Transverse colon (tissue), 4 donors: Measurements from ENCODE around the gene PCSK6. TPM values are rescaled to one million over a fixed set of nuclear protein-coding genes. Genes with fewer than 3 reads are reported as not detected.

ENCODE experiments used
- DNase-seq: peaks from one replicate; pipeline ENCODE4 v3.0.0-alpha.2; 2019
- H3K27ac ChIP-seq, 4 donors: fragments of 200-600 bp; sonication (generic); 2 replicates each; pipeline ENCODE4 v1.5.1; 2016 to 2018; ENCODE audit warnings: inconsistent platforms in 4 of 4
- H3K27me3 ChIP-seq: fragments of 200-600 bp; sonication (generic); 2 replicates; pipeline ENCODE4 v1.5.1; 2017; ENCODE audit warnings: inconsistent platforms
- H3K36me3 ChIP-seq, 4 donors: fragments of 200-600 bp; sonication (generic); 2 replicates each; pipeline ENCODE4 v1.5.1; 2017 to 2019; ENCODE audit warnings: inconsistent platforms in 4 of 4
- H3K4me1 ChIP-seq, 4 donors: fragments of 200-600 bp; sonication (generic); 2 replicates each; pipeline ENCODE4 v1.5.1; 2017 to 2020; ENCODE audit warnings: inconsistent platforms in 4 of 4
- H3K4me3 ChIP-seq, 4 donors: fragments of 200-600 bp; sonication (generic); 1 replicate in 1 of 4; 2 replicates in 3 of 4; pipeline versions ENCODE4 v1.5.1 to v1.6.1; 2017 to 2019; ENCODE audit warnings: inconsistent platforms in 4 of 4
- H3K9me3 ChIP-seq, 2 donors: fragments of 200-600 bp; sonication (generic); 2 replicates each; pipeline ENCODE4 v1.5.1; 2017 to 2019; ENCODE audit warnings: inconsistent platforms in 2 of 2
- EP300 ChIP-seq: sonication (generic); formaldehyde crosslinking; IDR thresholded peaks from one replicate; pipeline ENCODE4 v1.6.1; 2017; ENCODE audit warnings: antibody characterized with exemption, low read depth
- POLR2A ChIP-seq: fragments of 450-650 bp; IDR thresholded peaks from one replicate; pipeline ENCODE4 v1.6.1; 2016; ENCODE audit warnings: antibody characterized with exemption, mild to moderate bottlenecking, moderate library complexity
- POLR2AphosphoS5 ChIP-seq, 3 donors: sonication (generic); formaldehyde crosslinking; IDR thresholded peaks; one replicate each; pipeline ENCODE4 v1.6.1; 2016; ENCODE audit warnings: antibody characterized with exemption in 3 of 3
- WGBS, 2 donors: methylation state at CpG; one replicate each; pipeline ENCODE4 v1.1.5; 2018; ENCODE audit warnings: low coverage in 1 of 2; 5-methylcytosine and 5-hydroxymethylcytosine counted together
- in situ Hi-C, 4 donors: fragments of 200-750 bp; cut with MboI; loops; one replicate each; pipeline versions ENCODE4 v1.15.0 to v1.15.1; 2017; ENCODE audit warnings: low sequenced_read_pairs in 3 of 4, low pct_ligation_motif_present in 1 of 4, low pct_unique_long_range_greater_than_20kb in 1 of 4
- intact Hi-C: fragments of 100-400 bp; cut with DNase I; formaldehyde crosslinking; loops from one replicate; pipeline ENCODE4 v1.15.1; 2023; ENCODE audit warnings: low total_unique reads
- total RNA-seq, 4 donors: library from RNA; depleted of rRNA; stranded (reverse); fragments of >200 nt; gene quantifications; one replicate each; pipeline ENCODE4 v1.1.0, GENCODE V29; 2016
- TF ChIP-seq, protein P1 (sequence below), 5 experiments: fragments of 200-600 bp in 3 of 5; fragments of 450-650 bp in 2 of 5; sonication (generic) in 3 of 5; IDR thresholded peaks; 1 replicate in 2 of 5; 2 replicates in 3 of 5; pipeline ENCODE4 v1.5.1; 2016 to 2017; ENCODE audit warnings: antibody characterized with exemption in 5 of 5, inconsistent platforms in 3 of 5, mild to moderate bottlenecking in 2 of 5, moderate library complexity in 1 of 5

PCSK6 gene
- total RNA-seq, 4 donors from 2014 or later = 20.3 to 119 (median 49.7) TPM

GRCh38 chr15:101526021-101526420 lies 36.5 kb upstream of the PCSK6 start:
- intact Hi-C loops (no loop called here), in situ Hi-C loops (no loop called here)
- Histone ChIP-seq H3K4me1 (peaks cover 32 to 50% (median 40%) of the 10 kb centered on the region in 4 donors), H3K27me3 (no peaks in the 10 kb centered on the region), H3K36me3 (no peaks in the 10 kb centered on the region), H3K9me3 (no peaks in the 10 kb centered on the region), H3K4me3 (no peak overlapping the region), H3K27ac (no peak overlapping the region)
- TF ChIP-seq POLR2AphosphoS5 (IDR thresholded peaks at IDR 0.05) (no peak), EP300 (no peak), POLR2A (no peak)
- TF ChIP-seq, protein P1, sequence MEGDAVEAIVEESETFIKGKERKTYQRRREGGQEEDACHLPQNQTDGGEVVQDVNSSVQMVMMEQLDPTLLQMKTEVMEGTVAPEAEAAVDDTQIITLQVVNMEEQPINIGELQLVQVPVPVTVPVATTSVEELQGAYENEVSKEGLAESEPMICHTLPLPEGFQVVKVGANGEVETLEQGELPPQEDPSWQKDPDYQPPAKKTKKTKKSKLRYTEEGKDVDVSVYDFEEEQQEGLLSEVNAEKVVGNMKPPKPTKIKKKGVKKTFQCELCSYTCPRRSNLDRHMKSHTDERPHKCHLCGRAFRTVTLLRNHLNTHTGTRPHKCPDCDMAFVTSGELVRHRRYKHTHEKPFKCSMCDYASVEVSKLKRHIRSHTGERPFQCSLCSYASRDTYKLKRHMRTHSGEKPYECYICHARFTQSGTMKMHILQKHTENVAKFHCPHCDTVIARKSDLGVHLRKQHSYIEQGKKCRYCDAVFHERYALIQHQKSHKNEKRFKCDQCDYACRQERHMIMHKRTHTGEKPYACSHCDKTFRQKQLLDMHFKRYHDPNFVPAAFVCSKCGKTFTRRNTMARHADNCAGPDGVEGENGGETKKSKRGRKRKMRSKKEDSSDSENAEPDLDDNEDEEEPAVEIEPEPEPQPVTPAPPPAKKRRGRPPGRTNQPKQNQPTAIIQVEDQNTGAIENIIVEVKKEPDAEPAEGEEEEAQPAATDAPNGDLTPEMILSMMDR (IDR thresholded peaks at IDR 0.05) = no peak
- 71 to 100% methylated on average over 2 to 8 of the region's 8 CpGs for WGBS, 2 donors
- no peak for DNase-seq

GRCh38 chr15:101525087-101525669 lies 35.7 kb upstream of the PCSK6 start:
- WGBS, 2 donors = 82 to 88% methylated on average over 2 to 10 of the region's 10 CpGs
- Histone ChIP-seq H3K4me3 (no peak overlapping the region), H3K4me1 (peaks cover 32 to 58% (median 45%) of the 10 kb centered on the region in 4 donors), H3K27ac (no peak overlapping the region), H3K36me3 (no peaks in the 10 kb centered on the region), H3K27me3 (no peaks in the 10 kb centered on the region), H3K9me3 (no peaks in the 10 kb centered on the region)
- in situ Hi-C loops = no loop called here
- TF ChIP-seq EP300 = no peak
- TF ChIP-seq POLR2AphosphoS5 (IDR thresholded peaks at IDR 0.05) = no peak
- TF ChIP-seq, protein P1 (IDR thresholded peaks at IDR 0.05) = no peak
- TF ChIP-seq POLR2A = no peak
- intact Hi-C loops = no loop called here
- DNase-seq = no peak

- Histone ChIP-seq H3K4me3 (no peak overlapping the region), H3K9me3 (peaks cover under 1% of the 10 kb centered on the region in 2 donors), H3K36me3 (no peaks in the 10 kb centered on the region), H3K27me3 (no peaks in the 10 kb centered on the region), H3K27ac (peak overlapping the region in 1 of 4 donors; percentile 88), H3K4me1 (peaks cover 26 to 50% (median 39%) of the 10 kb centered on the region in 4 donors)
- DNase-seq = peak; percentile 46
- WGBS, 2 donors = 90% methylated on average over 8 of the region's 8 CpGs; no CpG with 5 or more reads in 1 of the 2 donors
- TF ChIP-seq POLR2AphosphoS5 (IDR thresholded peaks at IDR 0.05) = no peak
- TF ChIP-seq EP300 = no peak
- TF ChIP-seq POLR2A = no peak
- TF ChIP-seq, protein P1 (IDR thresholded peaks at IDR 0.05) = no peak
- in situ Hi-C loops (no loop called here), intact Hi-C loops (no loop called here)
Observed at GRCh38 chr15:101523560-101523940, 34.0 kb upstream of the PCSK6 start.

DNA sequence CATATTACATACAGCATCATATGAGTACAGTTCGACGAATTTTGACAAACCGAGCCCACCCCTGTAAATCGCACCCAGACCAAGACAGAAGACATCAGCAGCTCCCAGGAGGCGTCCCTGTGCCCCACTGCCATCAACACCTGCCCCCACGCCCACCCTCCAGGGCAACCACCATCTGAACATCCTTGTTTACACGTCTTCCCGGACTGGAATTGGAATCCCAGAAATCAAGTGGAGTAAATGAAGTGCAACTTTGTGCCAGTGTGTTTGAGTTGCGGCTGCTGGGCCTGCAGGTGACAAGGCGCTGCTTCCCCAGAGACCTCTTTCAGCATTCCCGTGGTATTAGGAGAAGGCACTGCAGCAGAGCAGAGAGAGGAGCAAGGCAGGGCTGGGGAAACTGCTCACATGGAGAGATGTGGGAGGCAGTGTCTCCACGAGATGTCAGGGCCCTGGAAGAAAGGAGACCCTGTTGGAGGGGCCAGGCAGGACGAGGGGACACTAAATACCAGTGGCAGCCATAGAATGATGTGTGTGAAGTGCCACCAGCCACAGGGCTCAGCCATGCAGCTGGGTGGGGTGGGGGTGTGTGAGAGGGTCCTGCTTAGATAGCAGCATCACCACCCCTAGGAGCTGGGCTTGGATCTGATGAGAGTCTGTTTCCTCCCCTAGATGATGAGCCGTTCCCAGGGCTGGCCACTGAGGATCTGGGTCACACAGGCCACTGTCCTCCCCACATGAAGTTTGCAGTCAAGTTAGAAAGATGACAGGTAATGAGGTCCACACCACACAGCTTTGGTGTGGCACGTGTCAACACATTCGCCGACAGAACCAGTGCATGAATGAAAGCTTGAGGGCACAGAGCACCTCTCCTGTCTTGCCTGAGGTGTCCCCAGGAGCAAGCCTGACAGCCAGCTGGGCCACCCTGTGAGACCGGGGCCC lies 33.4 kb upstream of the PCSK6 start:
- H3K36me3 ChIP-seq = no peaks in the 10 kb centered on the region
- intact Hi-C loops = no loop called here
- DNase-seq = no peak
- H3K27ac ChIP-seq = peak overlapping the region; percentile 84 to 88 (median 84)
- 50 to 82% methylated on average over 2 to 18 of the region's 18 CpGs for WGBS, 2 donors
- peaks cover 7% of the 10 kb centered on the region in 2 donors for H3K9me3 ChIP-seq
- no peaks in the 10 kb centered on the region for H3K27me3 ChIP-seq
- H3K4me3 ChIP-seq = no peak overlapping the region
- peaks cover 19 to 43% (median 32%) of the 10 kb centered on the region in 4 donors for H3K4me1 ChIP-seq
- in situ Hi-C loops = no loop called here
- TF ChIP-seq POLR2A (no peak), EP300 (no peak), POLR2AphosphoS5 (IDR thresholded peaks at IDR 0.05) (no peak)
- TF ChIP-seq, protein P1 (IDR thresholded peaks at IDR 0.05) = no peak
